ENCODE measurements around the gene LPP. TPM values are rescaled to one million over a fixed set of nuclear protein-coding genes. Genes with fewer than 3 reads are reported as not detected.
"Not testable (repeated sequence)": the region's sequence is repeated elsewhere in the genome, so short reads cannot be mapped to it uniquely, and the experiment has no call there.

LPP gene
- polyA plus RNA-seq, 3 donors = 22.8 to 30.0 (median 26.9) TPM

GRCh38 chr3:188583341-188584161 lies 429.6 kb downstream of the LPP start:
- DNase-seq = no peak

GRCh38 chr3:188584162-188584529 lies 430.2 kb downstream of the LPP start:
- peak; percentile 23 for DNase-seq

DNA sequence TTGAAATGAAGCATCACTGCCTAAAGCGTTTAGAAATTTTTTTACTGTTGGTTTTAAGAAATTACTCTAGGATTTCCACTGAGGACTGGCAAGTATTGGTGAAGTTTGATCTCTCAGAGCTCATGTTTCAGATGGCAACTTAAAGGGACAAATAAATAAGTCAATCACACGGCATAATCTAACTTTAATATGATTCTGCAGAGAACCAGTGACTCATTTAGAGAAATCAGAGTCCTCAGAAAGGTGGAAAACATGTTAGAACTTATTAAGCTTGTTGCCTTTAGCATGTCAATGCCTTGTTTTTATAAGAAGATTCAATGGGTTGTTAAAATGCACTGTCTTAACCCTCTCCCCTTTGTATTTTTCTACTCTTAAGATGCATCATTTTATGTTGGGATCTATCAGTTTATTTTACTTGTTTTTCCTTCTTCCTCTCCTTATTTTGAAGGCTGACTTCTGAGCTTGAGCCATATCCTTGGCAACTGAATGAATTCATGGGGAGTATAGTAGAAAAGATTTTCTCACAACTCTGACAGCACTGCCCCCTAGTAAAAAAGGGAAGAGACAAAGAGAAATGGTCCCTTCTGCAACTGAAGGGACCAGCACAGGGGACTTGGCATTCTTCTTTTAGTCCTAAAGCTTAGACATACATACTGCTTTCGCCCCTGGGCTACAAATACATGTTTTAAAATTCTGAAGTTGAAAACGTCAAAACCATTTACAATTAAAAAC lies 431.2 kb downstream of the LPP start:
- DNase-seq = no peak

- no peak for DNase-seq
Measured at GRCh38 chr3:188589071-188589470, 435.1 kb downstream of the LPP start.

DNA sequence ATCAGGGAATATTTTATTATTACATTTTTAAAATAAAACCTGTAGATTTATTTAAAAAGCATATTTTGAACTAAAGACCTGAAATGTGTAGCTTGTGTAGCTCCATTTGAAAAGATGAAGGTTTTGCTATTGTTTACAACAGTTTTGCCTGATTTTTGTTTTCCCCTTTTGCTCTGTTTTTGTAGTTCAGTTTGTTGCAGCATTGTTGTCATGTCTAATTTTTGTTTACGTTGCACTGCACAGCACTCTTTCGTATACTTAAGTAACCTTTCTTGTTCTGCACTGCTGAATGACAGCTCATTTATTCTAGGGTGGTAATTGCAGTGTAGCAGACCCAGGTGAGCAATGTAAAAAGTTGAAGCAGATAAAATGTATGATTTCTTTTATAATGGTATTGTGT lies 435.8 kb downstream of the LPP start:
- no peak for DNase-seq

DNA sequence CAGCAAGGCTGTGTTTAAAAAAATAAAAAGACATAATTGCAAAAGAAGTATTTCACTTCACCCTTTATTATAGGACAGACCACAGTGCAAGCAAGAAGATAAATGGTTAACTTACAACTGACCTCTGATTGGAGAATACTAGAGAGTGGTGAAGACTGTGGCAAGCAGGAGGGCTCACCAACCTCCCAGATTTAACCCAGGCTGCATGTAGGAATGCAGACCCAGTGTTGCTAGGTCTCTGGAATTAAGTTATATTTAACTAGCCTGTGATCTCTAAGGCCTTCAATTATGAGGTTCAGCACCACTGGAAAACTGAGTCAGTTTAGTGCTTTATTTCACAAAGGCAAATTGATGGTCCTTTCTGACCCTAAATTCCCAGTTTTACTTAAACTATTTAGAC lies 436.6 kb downstream of the LPP start:
- no peak for DNase-seq

DNA sequence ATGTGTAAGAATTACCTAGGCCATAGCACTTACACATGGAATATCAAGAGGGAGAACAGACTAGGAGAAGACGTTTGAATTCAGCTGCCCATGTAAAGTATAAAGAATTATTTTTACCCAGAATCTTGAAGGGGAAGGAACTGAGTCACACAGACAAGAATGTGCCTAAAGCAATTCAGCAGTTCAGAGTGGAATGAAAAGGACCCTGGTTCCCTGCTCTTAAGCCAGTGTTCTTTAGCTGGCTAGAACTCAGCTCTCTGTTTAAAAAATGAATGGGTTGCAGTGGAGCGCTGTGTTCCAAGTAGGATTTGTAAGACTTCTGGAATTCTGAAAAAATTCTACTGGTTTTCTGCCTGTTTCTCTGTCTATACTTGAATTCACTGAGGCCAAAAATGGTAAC lies 440.2 kb downstream of the LPP start:
- no peak for DNase-seq

- DNase-seq = no peak
Measured at GRCh38 chr3:188595890-188596376, 442.0 kb downstream of the LPP start.

GRCh38 chr3:188598894-188599293 lies 444.9 kb downstream of the LPP start:
- no peak for DNase-seq

- no peak for DNase-seq
Measured at GRCh38 chr3:188602111-188602510, 448.2 kb downstream of the LPP start.

GRCh38 chr3:188602620-188603019 lies 448.7 kb downstream of the LPP start:
- no peak for DNase-seq

GRCh38 chr3:188604651-188605050 lies 450.7 kb downstream of the LPP start:
- DNase-seq = no peak

DNA sequence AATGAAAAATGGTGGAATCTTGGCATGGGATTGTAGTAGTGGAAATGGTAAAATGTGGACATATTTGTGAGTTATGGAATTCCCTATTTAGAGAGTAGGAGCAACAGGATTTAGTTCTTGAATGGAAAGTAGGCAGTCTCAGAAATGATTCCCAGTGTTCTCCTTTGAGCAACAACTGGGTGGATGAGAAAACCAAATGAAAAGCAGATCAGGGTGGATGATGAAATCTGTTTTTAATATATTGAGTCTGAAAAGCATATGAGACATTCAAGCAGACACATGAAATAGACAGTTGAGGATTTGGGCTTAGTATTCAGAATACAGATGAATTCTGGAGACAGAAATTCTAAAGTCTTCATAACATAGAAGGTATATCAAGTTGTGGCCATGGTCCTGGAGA lies 451.3 kb downstream of the LPP start:
- no peak for DNase-seq

DNA sequence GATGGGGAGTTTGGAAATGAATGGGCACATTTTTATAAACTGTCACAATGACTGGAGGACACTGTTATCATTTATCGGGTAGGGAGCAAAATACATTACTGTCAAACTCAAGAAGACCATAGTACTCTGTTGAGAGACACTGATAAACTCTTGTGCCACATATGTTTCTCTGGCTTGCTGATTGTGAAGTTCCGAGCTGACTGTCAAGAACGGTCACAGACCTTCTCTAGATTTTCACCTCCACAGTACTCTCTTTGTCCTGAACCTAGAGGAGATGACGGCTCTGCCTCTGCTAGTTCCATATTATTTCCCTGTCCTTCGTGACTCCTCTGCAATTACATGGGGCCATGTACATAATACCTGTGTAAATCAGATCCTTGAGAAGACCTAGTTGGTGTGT lies 451.9 kb downstream of the LPP start:
- no peak for DNase-seq

- no peak for DNase-seq
Measured at GRCh38 chr3:188607805-188608315, 453.9 kb downstream of the LPP start.

DNA sequence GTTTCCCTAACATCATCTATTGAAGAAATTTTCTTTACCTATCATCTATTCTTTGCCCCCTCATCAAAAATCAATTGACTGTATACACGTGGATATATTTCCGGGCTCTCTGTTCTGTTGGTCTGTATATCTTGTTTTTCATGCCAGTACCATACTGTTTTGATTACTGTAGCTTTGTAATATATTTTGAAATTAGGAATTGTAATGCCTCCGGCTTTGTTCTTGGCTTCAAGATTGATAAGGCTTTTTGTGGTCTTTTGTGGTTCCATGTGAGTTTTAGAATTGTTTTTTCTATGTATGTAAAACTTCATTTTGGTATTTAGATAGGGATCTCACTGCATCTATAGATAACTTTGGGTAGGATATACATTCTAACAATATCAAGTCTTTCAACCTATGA lies 454.4 kb downstream of the LPP start:
- DNase-seq = no peak

DNA sequence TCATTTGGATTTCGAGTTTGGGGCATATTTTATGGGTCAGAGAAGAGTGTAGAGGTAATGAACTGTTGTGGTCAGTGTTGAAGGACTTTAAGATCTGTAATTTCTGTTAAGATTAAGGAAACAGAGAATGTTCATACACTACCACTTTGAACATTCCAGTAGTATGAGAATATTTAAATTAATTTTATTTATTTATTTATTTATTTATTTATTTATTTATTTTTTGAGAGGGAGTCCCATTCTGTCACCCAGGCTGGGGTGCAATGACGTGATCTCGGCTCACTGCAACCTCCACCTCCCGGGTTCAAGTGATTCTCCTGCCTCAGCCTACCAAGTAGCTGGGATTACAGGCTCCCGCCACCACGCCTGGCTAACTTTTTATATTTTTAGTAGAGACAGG lies 459.8 kb downstream of the LPP start:
- not testable (repeated sequence) for DNase-seq

GRCh38 chr3:188617270-188617669 lies 463.3 kb downstream of the LPP start:
- DNase-seq = no peak

DNA sequence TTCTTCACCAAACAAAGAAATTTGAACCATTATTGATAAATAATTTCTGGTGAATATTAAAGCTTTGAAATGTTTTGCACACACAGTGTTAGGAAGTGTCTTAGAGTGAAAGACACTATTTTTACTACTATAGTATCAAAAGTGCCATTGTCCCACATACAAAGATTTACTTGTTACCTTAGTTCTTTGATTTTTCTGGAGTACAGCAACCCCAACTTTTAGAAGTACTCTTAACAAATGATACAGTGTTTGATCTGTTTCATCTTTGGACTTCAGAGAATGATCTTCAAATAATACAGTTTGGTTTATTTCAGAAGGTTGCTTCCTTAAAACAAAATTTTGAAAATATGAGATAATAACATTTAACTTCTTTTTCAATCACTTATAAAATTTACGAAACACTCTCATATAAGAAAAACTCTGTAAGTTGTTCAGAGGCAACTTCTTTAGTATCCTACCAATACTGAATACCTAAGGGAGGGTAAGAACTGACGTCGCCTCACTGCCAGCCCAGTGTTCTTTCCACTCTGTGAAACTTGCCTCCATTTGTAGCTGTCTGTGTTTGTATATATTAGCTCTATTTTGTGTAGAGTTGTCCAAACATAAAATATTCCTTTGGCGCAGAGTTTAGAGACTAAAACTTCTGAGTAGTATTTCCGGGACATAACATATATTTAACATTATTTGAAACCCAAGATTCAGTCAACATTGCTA lies 464.2 kb downstream of the LPP start:
- DNase-seq = no peak

DNA sequence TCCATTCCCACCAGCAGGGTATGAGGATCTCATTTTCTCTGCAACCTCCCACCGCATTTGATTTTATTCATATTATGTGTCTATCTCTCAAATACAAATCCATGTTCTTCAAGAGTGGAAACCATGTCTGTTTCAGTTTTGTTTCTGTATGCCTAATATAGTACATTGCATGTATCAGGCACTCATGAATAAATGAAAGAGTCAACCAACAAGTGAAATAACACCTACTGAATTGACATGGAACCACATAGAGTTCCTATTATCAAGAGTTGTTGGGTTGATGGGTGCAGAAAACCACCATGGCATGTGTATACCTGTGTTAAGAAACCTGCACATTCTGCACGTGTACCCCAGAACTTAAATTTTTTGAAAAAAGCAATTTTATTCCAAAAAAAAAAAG lies 466.8 kb downstream of the LPP start:
- no peak for DNase-seq

DNA sequence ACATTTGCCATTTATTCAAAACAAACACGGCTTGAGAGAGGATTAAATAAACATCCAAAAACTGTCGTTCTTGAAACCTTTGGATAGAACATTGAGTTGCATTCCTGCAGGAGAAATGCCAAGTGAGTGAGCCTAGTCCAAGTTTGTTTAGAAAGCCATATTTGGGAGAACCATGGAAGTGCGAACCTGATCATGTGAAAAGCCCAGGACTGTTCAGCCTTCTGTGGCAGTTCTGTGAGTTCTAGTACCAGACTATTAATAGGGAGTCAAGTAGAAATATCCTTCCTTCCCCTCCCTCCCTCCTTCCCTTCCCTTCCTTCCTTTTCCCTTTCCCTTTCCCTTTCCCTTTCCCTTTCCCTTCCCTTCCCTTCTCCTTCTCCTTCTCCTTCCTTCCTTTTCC lies 470.4 kb downstream of the LPP start:
- DNase-seq = no peak

DNA sequence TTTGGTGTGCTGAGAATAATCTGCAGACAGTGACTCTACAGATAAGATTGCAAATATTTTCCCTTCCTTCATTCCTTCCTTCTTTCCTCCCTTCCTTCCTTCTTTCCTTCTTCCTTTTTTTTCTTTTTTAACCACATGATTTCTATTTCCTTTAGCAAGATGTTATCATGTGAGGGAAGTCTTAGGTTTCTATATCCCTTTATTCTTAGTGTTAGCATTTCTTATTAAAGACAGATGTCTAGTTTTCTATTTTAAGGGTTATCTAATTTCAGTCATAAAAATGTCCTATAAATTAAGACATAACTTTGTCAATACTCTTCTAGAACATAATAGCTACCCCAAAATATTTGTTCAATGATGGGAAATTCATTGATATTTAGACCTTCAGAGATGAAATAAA lies 470.9 kb downstream of the LPP start:
- no peak for DNase-seq

- no peak for DNase-seq
Measured at GRCh38 chr3:188627652-188628051, 473.7 kb downstream of the LPP start.
